ENCODE results near the gene SNRPE. TPM values are rescaled to one million over a fixed set of nuclear protein-coding genes. Genes with fewer than 3 reads are reported as not detected.

Gene SNRPE
- total RNA-seq, 1 experiment from 2014 or later = 288 TPM

GRCh38 chr1:203916756-203917155 lies 55.4 kb downstream of the SNRPE start:
- intact Hi-C loops (cut with micrococcal nuclease) = no loop called here
- POLR2A ChIA-PET = no interaction called here
- ATAC-seq = no peak
- CTCF ChIA-PET = no interaction called here
- RAD21 ChIA-PET (ENCODE audit: low non-redundant PET in 1 of 2, low total read pairs in 2 of 2, uncharacterized antibody in 2 of 2, unreplicated experiment in 2 of 2) = no interaction called here
- Histone ChIP-seq H3K79me2 (ENCODE audit: insufficient read depth, low read length) (no peaks in the 10 kb centered on the region), H3K9ac (ENCODE audit: low read length) (no peak overlapping the region), H3K36me3 (ENCODE audit: control insufficient read depth in 1 of 2, insufficient read depth in 2 of 2, low read length in 2 of 2) (no peaks in the 10 kb centered on the region), H3K4me2 (ENCODE audit: low read length) (no peak overlapping the region), H3K27ac (ENCODE audit: low read depth, low read length) (no peak overlapping the region), H2AFZ (ENCODE audit: low read depth, low read length, poor library complexity, severe bottlenecking) (no peak overlapping the region), H3K9me3 (ENCODE audit: control insufficient read depth in 1 of 2, insufficient read depth in 1 of 2, low read depth in 1 of 2, low read length in 2 of 2) (no peaks in the 10 kb centered on the region), H3K4me1 (ENCODE audit: control insufficient read depth in 1 of 2, insufficient read depth in 2 of 2, low read length in 2 of 2) (no peaks in the 10 kb centered on the region), H3K27me3 (ENCODE audit: insufficient read depth, low read length) (no peaks in the 10 kb centered on the region), H3K4me3 (replicated peaks in 1 of 2; ENCODE audit: low read depth in 1 of 2, low read length in 2 of 2) (no peak overlapping the region), H4K20me1 (ENCODE audit: insufficient read depth) (no peaks in the 10 kb centered on the region), H3K9me2 (ENCODE audit: insufficient read depth) (no peaks in the 10 kb centered on the region)
- TF ChIP-seq SRF (IDR thresholded peaks at IDR 0.05; ENCODE audit: low read depth) (no peak), POLR2A (IDR thresholded peaks at IDR 0.05; ENCODE audit: borderline replicate concordance, extremely low read depth, insufficient read depth, insufficient read length) (no peak), CEBPB (IDR thresholded peaks at IDR 0.05; ENCODE audit: low read depth) (no peak), EZH2 (IDR thresholded peaks at IDR 0.05) (no peak)
- TF ChIP-seq, protein P1, sequence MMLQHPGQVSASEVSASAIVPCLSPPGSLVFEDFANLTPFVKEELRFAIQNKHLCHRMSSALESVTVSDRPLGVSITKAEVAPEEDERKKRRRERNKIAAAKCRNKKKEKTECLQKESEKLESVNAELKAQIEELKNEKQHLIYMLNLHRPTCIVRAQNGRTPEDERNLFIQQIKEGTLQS (IDR thresholded peaks at IDR 0.05) = no peak
- DNase-seq (ENCODE audit: low read depth, low spot score) = no peak
- BruUV-seq (replicated peaks) = no TSS peak

Other genes with a start within 250 kb of the SNRPE start
- 37.1 TPM for gene ATP2B4, start 234.8 kb upstream of the SNRPE start, total RNA-seq (2021; ENCODE audit: unreplicated experiment)
- gene LAX1, start 96.4 kb upstream of the SNRPE start, total RNA-seq (2021; ENCODE audit: unreplicated experiment) = 0.12 TPM
- gene ZBED6, start 66.0 kb upstream of the SNRPE start, total RNA-seq (2021; ENCODE audit: unreplicated experiment) = 26.9 TPM
- 82.6 TPM for gene ZC3H11A, start 66.0 kb upstream of the SNRPE start, total RNA-seq (2021; ENCODE audit: unreplicated experiment)
- gene SOX13, start 211.5 kb downstream of the SNRPE start, total RNA-seq (2021; ENCODE audit: unreplicated experiment) = 35.6 TPM